CD8-positive, alpha-beta memory T cell (primary cell): ENCODE measurements around the gene PDCD1. TPM values are rescaled to one million over a fixed set of nuclear protein-coding genes. Genes with fewer than 3 reads are reported as not detected.
"Not testable (repeated sequence)": the region's sequence is repeated elsewhere in the genome, so short reads cannot be mapped to it uniquely, and the experiment has no call there.

ENCODE experiments used
- CTCF ChIA-PET: fragments of 350-600 bp; sonication (Branson Sonifier 250); formaldehyde crosslinking; loops from one replicate; lab custom pipeline; 2021; ENCODE audit warnings: antibody characterized with exemption; lab: Charles Lee
- POLR2A ChIA-PET: fragments of 350-600 bp; sonication (Branson Sonifier 250); formaldehyde crosslinking; loops from one replicate; lab custom pipeline; 2021; ENCODE audit warnings: antibody characterized with exemption; lab: Charles Lee
- DNase-seq, 5 donors: peaks; one replicate each; pipeline versions ENCODE4 v3.0.0 to v3.0.0-alpha.2; 2020 to 2022; ENCODE audit warnings: mixed read lengths in 1 of 5
- H3K27ac ChIP-seq: one replicate; pipeline ENCODE4 v1.7.0; 2013; ENCODE audit warnings: low read depth, mild to moderate bottlenecking, low read length, moderate library complexity
- H3K27me3 ChIP-seq: 2 replicates; pipeline ENCODE4 v1.7.0; 2013; ENCODE audit warnings: low read length, mild to moderate bottlenecking; ENCODE audit not compliant: insufficient read depth, poor library complexity, severe bottlenecking
- H3K36me3 ChIP-seq: 2 replicates; pipeline ENCODE4 v1.7.0; 2013; ENCODE audit warnings: mild to moderate bottlenecking, low read length, moderate library complexity; ENCODE audit not compliant: insufficient read depth
- H3K4me1 ChIP-seq: 2 replicates; pipeline ENCODE4 v1.7.0; 2013; ENCODE audit warnings: mild to moderate bottlenecking, low read length, moderate library complexity; ENCODE audit not compliant: insufficient read depth
- H3K4me3 ChIP-seq: 2 replicates; pipeline ENCODE4 v1.7.0; 2013; ENCODE audit warnings: mild to moderate bottlenecking, low read length
- H3K9me3 ChIP-seq: 2 replicates; pipeline ENCODE4 v1.7.0; 2013; ENCODE audit warnings: mild to moderate bottlenecking, low read length
- H3K27ac Mint-ChIP-seq, 8 donors: one replicate each; pipeline ENCODE4 v1.8.0; 2020 to 2021; ENCODE audit warnings: mixed read lengths in 8 of 8, mild to moderate bottlenecking in 6 of 8, inconsistent platforms in 3 of 8, moderate library complexity in 3 of 8
- H3K27me3 Mint-ChIP-seq, 2 donors: one replicate each; pipeline ENCODE4 v1.8.0; 2020 to 2021; ENCODE audit warnings: mixed read lengths in 2 of 2, mild to moderate bottlenecking in 1 of 2, moderate library complexity in 1 of 2
- H3K36me3 Mint-ChIP-seq, 3 donors: one replicate each; pipeline ENCODE4 v1.8.0; 2020 to 2021; ENCODE audit warnings: mixed read lengths in 3 of 3, inconsistent platforms in 1 of 3, mild to moderate bottlenecking in 1 of 3
- H3K4me1 Mint-ChIP-seq, 3 donors: one replicate each; pipeline ENCODE4 v1.8.0; 2020 to 2021; ENCODE audit warnings: mixed read lengths in 3 of 3, inconsistent platforms in 1 of 3, mild to moderate bottlenecking in 1 of 3
- H3K4me3 Mint-ChIP-seq, 7 donors: one replicate each; pipeline ENCODE4 v1.8.0; 2020 to 2021; ENCODE audit warnings: mixed read lengths in 7 of 7, mild to moderate bottlenecking in 6 of 7, moderate library complexity in 4 of 7, inconsistent platforms in 2 of 7
- H3K9me3 Mint-ChIP-seq, 5 donors: one replicate each; pipeline ENCODE4 v1.8.0; 2020 to 2022; ENCODE audit warnings: mixed read lengths in 5 of 5, mild to moderate bottlenecking in 3 of 5, moderate library complexity in 2 of 5, inconsistent platforms in 1 of 5
- polyA plus RNA-seq: library from polyadenylated mRNA; unstranded; fragments of 300-500 nt; fragmentation: Illumina TruSeq; gene quantifications from one replicate; pipeline ENCODE4 v1.2.3, GENCODE V29; 2021
- total RNA-seq, 2 experiments: library from RNA; stranded (reverse); gene quantifications; one replicate each; pipeline ENCODE4 v1.2.3, GENCODE V29; 2021

PDCD1 gene
- total and polyA plus RNA-seq, 3 experiments from 2014 or later, result 34.3 to 41.8 (median 39.3) TPM

GRCh38 chr2:241833756-241834526 is 24.8 kb downstream of the PDCD1 start:
- H3K27me3 ChIP-seq, H3K4me3 ChIP-seq, H3K9me3 Mint-ChIP-seq, H3K4me1 ChIP-seq, H3K36me3 Mint-ChIP-seq, DNase-seq, H3K9me3 ChIP-seq, H3K27ac Mint-ChIP-seq, H3K36me3 ChIP-seq, H3K27ac ChIP-seq, POLR2A ChIA-PET, H3K27me3 Mint-ChIP-seq, H3K4me3 Mint-ChIP-seq: not testable (repeated sequence)
- CTCF ChIA-PET, result interaction anchor here (1.0 to 2.1 kb wide), 2 partner anchors 11 to 12 kb away, joined by 4 to 7 read pairs; no protein-coding TSS in a partner anchor
- H3K4me1 Mint-ChIP-seq, result peaks cover 12 to 17% (median 13%) of the 10 kb centered on the region in 3 donors

- Mint-ChIP-seq H3K4me1 (peaks cover 9 to 13% (median 9%) of the 10 kb centered on the region in 3 donors), H3K36me3 (no peaks in the 10 kb centered on the region), H3K27me3 (peaks cover 0 to 4% of the 10 kb centered on the region in 2 donors), H3K4me3 (no peak overlapping the region), H3K9me3 (peaks cover 0 to 2% (median under 1%) of the 10 kb centered on the region in 5 donors), H3K27ac (peak overlapping the region in 1 of 8 donors; percentile 3)
- H3K27me3 ChIP-seq, result no peaks in the 10 kb centered on the region
- H3K4me3 ChIP-seq, result no peak overlapping the region
- H3K36me3 ChIP-seq, result no peaks in the 10 kb centered on the region
- H3K4me1 ChIP-seq, result no peaks in the 10 kb centered on the region
- DNase-seq, result no peak
- H3K27ac ChIP-seq, result no peak overlapping the region
- ChIA-PET POLR2A (no interaction called here), CTCF (interaction anchor here (2.1 kb wide), 1 partner anchor 11 kb away, joined by 7 read pairs; no protein-coding TSS in a partner anchor)
- no peaks in the 10 kb centered on the region for H3K9me3 ChIP-seq
These were observed 25.5 kb downstream of the PDCD1 start for GRCh38 chr2:241833101-241833663.

GRCh38 chr2:241827394-241827793 is 31.3 kb downstream of the PDCD1 start:
- Histone ChIP-seq H3K4me1 (no peaks in the 10 kb centered on the region), H3K27ac (no peak overlapping the region), H3K9me3 (no peaks in the 10 kb centered on the region), H3K27me3 (no peaks in the 10 kb centered on the region), H3K4me3 (no peak overlapping the region), H3K36me3 (no peaks in the 10 kb centered on the region)
- no peak for DNase-seq
- H3K27ac Mint-ChIP-seq, result no peak overlapping the region
- ChIA-PET POLR2A (no interaction called here), CTCF (no interaction called here)
- H3K9me3 Mint-ChIP-seq, result peaks cover 9 to 26% (median 21%) of the 10 kb centered on the region in 5 donors
- peaks cover 0 to 4% (median 2%) of the 10 kb centered on the region in 3 donors for H3K36me3 Mint-ChIP-seq
- H3K4me3 Mint-ChIP-seq, result no peak overlapping the region
- H3K27me3 Mint-ChIP-seq, result peaks cover 7% of the 10 kb centered on the region in 2 donors
- peaks cover 2 to 12% (median 10%) of the 10 kb centered on the region in 3 donors for H3K4me1 Mint-ChIP-seq

GRCh38 chr2:241823531-241824437 is 34.9 kb downstream of the PDCD1 start:
- H3K27me3 Mint-ChIP-seq, H3K36me3 ChIP-seq, DNase-seq, H3K9me3 ChIP-seq, H3K36me3 Mint-ChIP-seq, H3K4me1 ChIP-seq, H3K27me3 ChIP-seq, H3K4me3 Mint-ChIP-seq, H3K27ac ChIP-seq, H3K4me3 ChIP-seq, CTCF ChIA-PET: not testable (repeated sequence)
- Mint-ChIP-seq H3K9me3 (peaks cover 9 to 26% (median 21%) of the 10 kb centered on the region in 5 donors), H3K27ac (peak overlapping the region in 4 of 8 donors; percentile 34 to 73 (median 58)), H3K4me1 (peaks cover 5 to 20% (median 18%) of the 10 kb centered on the region in 3 donors)
- POLR2A ChIA-PET, result interaction anchor here (0.7 to 0.8 kb wide), 2 partner anchors 21 to 628 kb away, joined by 3 to 4 read pairs; no protein-coding TSS in a partner anchor

- H3K9me3 Mint-ChIP-seq, result peaks cover 2 to 16% (median 12%) of the 10 kb centered on the region in 5 donors
- H3K4me1 Mint-ChIP-seq, result peaks cover 10 to 24% (median 23%) of the 10 kb centered on the region in 3 donors
- H3K27ac ChIP-seq, result no peak overlapping the region
- no peaks in the 10 kb centered on the region for H3K9me3 ChIP-seq
- peaks cover 6 to 7% of the 10 kb centered on the region in 2 donors for H3K27me3 Mint-ChIP-seq
- H3K4me1 ChIP-seq, result peaks cover 5% of the 10 kb centered on the region
- peak overlapping the region in 2 of 8 donors; percentile 83 to 89 for H3K27ac Mint-ChIP-seq
- H3K36me3 Mint-ChIP-seq, result peaks cover 0 to 3% (median 2%) of the 10 kb centered on the region in 3 donors
- H3K36me3 ChIP-seq, result no peaks in the 10 kb centered on the region
- peak overlapping the region in 1 of 7 donors; percentile 48 for H3K4me3 Mint-ChIP-seq
- POLR2A ChIA-PET, result interaction anchor here (0.5 kb wide), 1 partner anchor 22 kb away, joined by 4 read pairs; no protein-coding TSS in a partner anchor
- no peaks in the 10 kb centered on the region for H3K27me3 ChIP-seq
- CTCF ChIA-PET, result no interaction called here
- H3K4me3 ChIP-seq, result no peak overlapping the region
- no peak for DNase-seq
These were observed 36.5 kb downstream of the PDCD1 start for GRCh38 chr2:241822264-241822623.

- no peaks in the 10 kb centered on the region for H3K27me3 ChIP-seq
- no peak overlapping the region for H3K4me3 ChIP-seq
- DNase-seq, result no peak
- Mint-ChIP-seq H3K9me3 (peaks cover 0 to 10% (median 6%) of the 10 kb centered on the region in 5 donors), H3K27ac (peak overlapping the region in 2 of 8 donors; percentile 60 to 66), H3K4me3 (peak overlapping the region in 1 of 7 donors; percentile 32), H3K4me1 (peaks cover 11 to 28% (median 25%) of the 10 kb centered on the region in 3 donors), H3K36me3 (peaks cover 0 to 2% (median 0%) of the 10 kb centered on the region in 3 donors), H3K27me3 (peaks cover 4 to 6% of the 10 kb centered on the region in 2 donors)
- POLR2A ChIA-PET, result interaction anchor here (0.5 kb wide), 1 partner anchor 23 kb away, joined by 4 read pairs; no protein-coding TSS in a partner anchor
- H3K4me1 ChIP-seq, result peaks cover 5% of the 10 kb centered on the region
- H3K27ac ChIP-seq, result no peak overlapping the region
- CTCF ChIA-PET, result no interaction called here
- no peaks in the 10 kb centered on the region for H3K36me3 ChIP-seq
- no peaks in the 10 kb centered on the region for H3K9me3 ChIP-seq
These were observed 37.0 kb downstream of the PDCD1 start for GRCh38 chr2:241821460-241822263.
